ENCODE data around the gene RPN1. TPM values are rescaled to one million over a fixed set of nuclear protein-coding genes. Genes with fewer than 3 reads are reported as not detected.
A peak's percentile ranks its signal among the peaks of the same experiment; 100 is the strongest.

RPN1 gene
- polyA plus RNA-seq, 2 donors = 51.2 to 110 TPM

DNA sequence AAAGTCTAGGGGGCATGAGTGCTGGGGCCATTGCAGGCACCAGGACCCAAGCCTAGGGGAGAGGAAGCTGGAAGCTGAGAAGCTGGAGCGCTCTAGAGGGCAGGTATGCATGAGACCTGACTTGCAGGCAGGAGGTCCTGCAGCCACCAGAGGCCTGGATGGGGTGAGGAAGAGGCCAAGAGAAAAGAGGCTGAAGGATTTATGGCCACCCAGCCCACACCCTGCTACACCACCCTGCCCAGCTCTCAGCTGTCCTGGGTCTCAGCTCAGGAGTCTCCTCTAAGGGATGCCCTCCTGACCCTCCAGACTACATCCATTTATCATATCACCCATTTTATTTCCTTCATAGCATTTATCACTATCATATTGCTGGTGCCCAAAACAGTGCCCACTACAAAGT is 36.5 kb downstream of the RPN1 start:
- Histone ChIP-seq H3K9me3 (ENCODE audit: control insufficient read depth in 2 of 2, insufficient read depth in 1 of 2, low read depth in 1 of 2, low read length in 1 of 2) (no peaks in the 10 kb centered on the region), H3K36me3 (ENCODE audit: control insufficient read depth in 2 of 2, insufficient read depth in 2 of 2, low read length in 1 of 2) (peaks cover 0 to 9% of the 10 kb centered on the region in 2 donors), H3K27me3 (ENCODE audit: control insufficient read depth in 1 of 2, insufficient read depth in 2 of 2, low read length in 2 of 2) (no peaks in the 10 kb centered on the region), H3K27ac (ENCODE audit: low read depth in 2 of 2, low read length in 1 of 2) (no peak overlapping the region), H3K4me1 (ENCODE audit: control insufficient read depth in 2 of 2, insufficient read depth in 2 of 2, low read length in 1 of 2) (peaks cover 0 to 7% of the 10 kb centered on the region in 2 donors), H3K4me3 (ENCODE audit: low read depth in 1 of 2, low read length in 2 of 2) (no peak overlapping the region)
- WGBS, 2 donors = 89 to 95% methylated on average over 1 of the region's 1 CpG

- Histone ChIP-seq H3K4me1 (ENCODE audit: control insufficient read depth in 2 of 2, insufficient read depth in 2 of 2, low read length in 1 of 2) (peaks cover 0 to 3% of the 10 kb centered on the region in 2 donors), H3K9me3 (ENCODE audit: control insufficient read depth in 2 of 2, insufficient read depth in 1 of 2, low read depth in 1 of 2, low read length in 1 of 2) (no peaks in the 10 kb centered on the region), H3K36me3 (ENCODE audit: control insufficient read depth in 2 of 2, insufficient read depth in 2 of 2, low read length in 1 of 2) (peaks cover 0 to 4% of the 10 kb centered on the region in 2 donors), H3K4me3 (ENCODE audit: low read depth in 1 of 2, low read length in 2 of 2) (no peak overlapping the region), H3K27me3 (ENCODE audit: control insufficient read depth in 1 of 2, insufficient read depth in 2 of 2, low read length in 2 of 2) (no peaks in the 10 kb centered on the region), H3K27ac (ENCODE audit: low read depth in 2 of 2, low read length in 1 of 2) (no peak overlapping the region)
- WGBS, 2 donors = 82 to 83% methylated on average over 16 of the region's 16 CpGs
These were observed 37.4 kb downstream of the RPN1 start for GRCh38 chr3:128613083-128613829.

GRCh38 chr3:128610451-128611070 is 40.1 kb downstream of the RPN1 start:
- H3K4me1 ChIP-seq (ENCODE audit: control insufficient read depth in 2 of 2, insufficient read depth in 2 of 2, low read length in 1 of 2) = peaks cover 0 to 7% of the 10 kb centered on the region in 2 donors
- H3K27ac ChIP-seq (ENCODE audit: low read depth in 2 of 2, low read length in 1 of 2) = no peak overlapping the region
- H3K9me3 ChIP-seq (ENCODE audit: control insufficient read depth in 2 of 2, insufficient read depth in 1 of 2, low read depth in 1 of 2, low read length in 1 of 2) = no peaks in the 10 kb centered on the region
- no peaks in the 10 kb centered on the region for H3K27me3 ChIP-seq (ENCODE audit: control insufficient read depth in 1 of 2, insufficient read depth in 2 of 2, low read length in 2 of 2)
- H3K4me3 ChIP-seq (ENCODE audit: low read depth in 1 of 2, low read length in 2 of 2) = no peak overlapping the region
- WGBS, 2 donors = 84 to 85% methylated on average over 15 of the region's 15 CpGs
- peaks cover 0 to 3% of the 10 kb centered on the region in 2 donors for H3K36me3 ChIP-seq (ENCODE audit: control insufficient read depth in 2 of 2, insufficient read depth in 2 of 2, low read length in 1 of 2)

DNA sequence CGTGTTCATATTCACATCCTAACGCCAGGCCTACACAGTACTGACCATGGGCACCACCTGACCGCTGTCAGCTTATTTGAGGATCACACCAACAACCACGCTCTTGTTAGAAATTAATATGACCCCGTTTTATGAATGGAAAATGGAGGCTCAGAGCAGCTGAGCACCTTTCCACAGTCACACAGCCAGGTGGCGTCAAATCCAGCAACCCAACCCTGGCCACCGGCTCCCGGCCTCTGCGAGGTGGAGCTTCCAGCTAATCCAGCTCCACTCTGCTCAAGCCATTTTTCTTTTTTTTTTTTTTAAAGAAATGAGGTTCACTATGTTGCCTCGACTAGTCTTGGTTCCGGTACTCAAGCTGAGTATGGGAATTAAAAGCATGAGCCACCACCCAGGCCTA is 41.3 kb downstream of the RPN1 start:
- H3K4me3 ChIP-seq (ENCODE audit: low read depth in 1 of 2, low read length in 2 of 2) = no peak overlapping the region
- WGBS, 2 donors = 78 to 82% methylated on average over 11 of the region's 11 CpGs
- H3K4me1 ChIP-seq (ENCODE audit: control insufficient read depth in 2 of 2, insufficient read depth in 2 of 2, low read length in 1 of 2) = peaks cover 0 to 7% of the 10 kb centered on the region in 2 donors
- no peaks in the 10 kb centered on the region for H3K9me3 ChIP-seq (ENCODE audit: control insufficient read depth in 2 of 2, insufficient read depth in 1 of 2, low read depth in 1 of 2, low read length in 1 of 2)
- no peak overlapping the region for H3K27ac ChIP-seq (ENCODE audit: low read depth in 2 of 2, low read length in 1 of 2)
- H3K27me3 ChIP-seq (ENCODE audit: control insufficient read depth in 1 of 2, insufficient read depth in 2 of 2, low read length in 2 of 2) = no peaks in the 10 kb centered on the region
- peaks cover 0 to 3% of the 10 kb centered on the region in 2 donors for H3K36me3 ChIP-seq (ENCODE audit: control insufficient read depth in 2 of 2, insufficient read depth in 2 of 2, low read length in 1 of 2)

GRCh38 chr3:128607710-128608048 is 42.9 kb downstream of the RPN1 start:
- Histone ChIP-seq H3K9me3 (ENCODE audit: control insufficient read depth in 2 of 2, insufficient read depth in 1 of 2, low read depth in 1 of 2, low read length in 1 of 2) (no peaks in the 10 kb centered on the region), H3K4me3 (ENCODE audit: low read depth in 1 of 2, low read length in 2 of 2) (peak overlapping the region; percentile 42 to 63), H3K27ac (ENCODE audit: low read depth in 2 of 2, low read length in 1 of 2) (no peak overlapping the region), H3K27me3 (ENCODE audit: control insufficient read depth in 1 of 2, insufficient read depth in 2 of 2, low read length in 2 of 2) (no peaks in the 10 kb centered on the region), H3K4me1 (ENCODE audit: control insufficient read depth in 2 of 2, insufficient read depth in 2 of 2, low read length in 1 of 2) (peaks cover 0 to 7% of the 10 kb centered on the region in 2 donors), H3K36me3 (ENCODE audit: control insufficient read depth in 2 of 2, insufficient read depth in 2 of 2, low read length in 1 of 2) (no peaks in the 10 kb centered on the region)
- WGBS, 2 donors = 41 to 54% methylated on average over 12 of the region's 12 CpGs

GRCh38 chr3:128606094-128606493 is 44.5 kb downstream of the RPN1 start:
- 91 to 93% methylated on average over 7 of the region's 7 CpGs for WGBS, 2 donors
- Histone ChIP-seq H3K36me3 (ENCODE audit: control insufficient read depth in 2 of 2, insufficient read depth in 2 of 2, low read length in 1 of 2) (no peaks in the 10 kb centered on the region), H3K27me3 (ENCODE audit: control insufficient read depth in 1 of 2, insufficient read depth in 2 of 2, low read length in 2 of 2) (no peaks in the 10 kb centered on the region), H3K9me3 (ENCODE audit: control insufficient read depth in 2 of 2, insufficient read depth in 1 of 2, low read depth in 1 of 2, low read length in 1 of 2) (no peaks in the 10 kb centered on the region), H3K4me1 (ENCODE audit: control insufficient read depth in 2 of 2, insufficient read depth in 2 of 2, low read length in 1 of 2) (peaks cover 0 to 7% of the 10 kb centered on the region in 2 donors), H3K4me3 (ENCODE audit: low read depth in 1 of 2, low read length in 2 of 2) (no peak overlapping the region), H3K27ac (ENCODE audit: low read depth in 2 of 2, low read length in 1 of 2) (no peak overlapping the region)

DNA sequence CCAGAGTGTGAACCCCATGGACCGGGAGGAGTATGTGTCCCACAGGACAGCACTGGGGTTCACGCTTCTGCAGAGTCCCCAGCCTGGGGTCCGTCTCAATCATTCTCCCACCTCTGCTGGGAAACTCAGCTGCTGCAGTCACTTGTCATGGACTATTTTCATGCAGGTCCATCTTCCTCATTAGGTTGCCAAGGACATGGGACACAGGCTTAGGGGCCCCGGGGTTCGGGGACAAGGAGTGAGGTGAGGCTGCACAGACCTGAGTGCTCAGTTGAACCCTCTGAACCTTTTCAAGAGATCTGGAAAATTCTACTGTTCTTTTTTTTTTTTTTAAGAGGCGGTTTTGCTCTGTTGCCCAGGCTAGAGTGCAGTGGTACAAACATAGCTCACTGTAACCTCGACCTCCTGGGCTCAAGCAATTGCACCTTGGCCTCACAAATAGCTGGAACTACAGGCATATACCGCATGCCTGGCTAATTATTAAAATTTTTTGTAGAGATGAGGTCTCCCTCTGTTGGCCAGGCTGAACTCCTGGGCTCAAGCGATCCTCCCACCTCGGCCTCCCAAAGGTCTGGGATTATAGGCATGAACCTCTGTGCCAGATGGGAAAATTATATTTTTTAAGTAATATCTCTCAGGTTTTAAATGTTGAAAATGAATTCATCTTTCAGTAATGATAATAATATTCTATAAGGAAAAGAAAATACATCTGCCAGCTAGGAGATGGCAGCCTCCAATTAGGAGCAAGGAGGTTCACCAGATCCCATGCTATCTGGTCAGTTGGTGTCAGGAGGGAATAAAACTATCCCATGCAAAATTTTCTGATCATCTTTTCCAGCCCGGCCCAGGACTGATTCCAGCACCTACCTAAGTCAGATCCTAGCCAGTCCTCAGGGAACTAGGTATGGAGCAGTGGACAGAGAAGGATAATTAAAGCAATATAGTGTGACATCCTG is 45.2 kb downstream of the RPN1 start:
- 79 to 80% methylated on average over 11 of the region's 11 CpGs for WGBS, 2 donors
- peaks cover 0 to 7% of the 10 kb centered on the region in 2 donors for H3K4me1 ChIP-seq (ENCODE audit: control insufficient read depth in 2 of 2, insufficient read depth in 2 of 2, low read length in 1 of 2)

GRCh38 chr3:128603811-128604775 is 46.5 kb downstream of the RPN1 start:
- no peaks in the 10 kb centered on the region for H3K36me3 ChIP-seq (ENCODE audit: control insufficient read depth in 2 of 2, insufficient read depth in 2 of 2, low read length in 1 of 2)
- no peak overlapping the region for H3K27ac ChIP-seq (ENCODE audit: low read depth in 2 of 2, low read length in 1 of 2)
- no peak overlapping the region for H3K4me3 ChIP-seq (ENCODE audit: low read depth in 1 of 2, low read length in 2 of 2)
- 74 to 77% methylated on average over 20 of the region's 20 CpGs for WGBS, 2 donors
- H3K4me1 ChIP-seq (ENCODE audit: control insufficient read depth in 2 of 2, insufficient read depth in 2 of 2, low read length in 1 of 2) = peaks cover 0 to 7% of the 10 kb centered on the region in 2 donors
- no peaks in the 10 kb centered on the region for H3K27me3 ChIP-seq (ENCODE audit: control insufficient read depth in 1 of 2, insufficient read depth in 2 of 2, low read length in 2 of 2)
- no peaks in the 10 kb centered on the region for H3K9me3 ChIP-seq (ENCODE audit: control insufficient read depth in 2 of 2, insufficient read depth in 1 of 2, low read depth in 1 of 2, low read length in 1 of 2)

More for the DNA sequence above, 45.2 kb downstream of the RPN1 start:
- H3K27me3 ChIP-seq (ENCODE audit: control insufficient read depth in 1 of 2, insufficient read depth in 2 of 2, low read length in 2 of 2) = no peaks in the 10 kb centered on the region
- H3K27ac ChIP-seq (ENCODE audit: low read depth in 2 of 2, low read length in 1 of 2) = no peak overlapping the region
- no peak overlapping the region for H3K4me3 ChIP-seq (ENCODE audit: low read depth in 1 of 2, low read length in 2 of 2)
- H3K36me3 ChIP-seq (ENCODE audit: control insufficient read depth in 2 of 2, insufficient read depth in 2 of 2, low read length in 1 of 2) = no peaks in the 10 kb centered on the region
- no peaks in the 10 kb centered on the region for H3K9me3 ChIP-seq (ENCODE audit: control insufficient read depth in 2 of 2, insufficient read depth in 1 of 2, low read depth in 1 of 2, low read length in 1 of 2)

Data from esophagus (tissue), 2 donors.